ENCODE measurements around the gene MITF.

- TF ChIP-seq, protein P1, sequence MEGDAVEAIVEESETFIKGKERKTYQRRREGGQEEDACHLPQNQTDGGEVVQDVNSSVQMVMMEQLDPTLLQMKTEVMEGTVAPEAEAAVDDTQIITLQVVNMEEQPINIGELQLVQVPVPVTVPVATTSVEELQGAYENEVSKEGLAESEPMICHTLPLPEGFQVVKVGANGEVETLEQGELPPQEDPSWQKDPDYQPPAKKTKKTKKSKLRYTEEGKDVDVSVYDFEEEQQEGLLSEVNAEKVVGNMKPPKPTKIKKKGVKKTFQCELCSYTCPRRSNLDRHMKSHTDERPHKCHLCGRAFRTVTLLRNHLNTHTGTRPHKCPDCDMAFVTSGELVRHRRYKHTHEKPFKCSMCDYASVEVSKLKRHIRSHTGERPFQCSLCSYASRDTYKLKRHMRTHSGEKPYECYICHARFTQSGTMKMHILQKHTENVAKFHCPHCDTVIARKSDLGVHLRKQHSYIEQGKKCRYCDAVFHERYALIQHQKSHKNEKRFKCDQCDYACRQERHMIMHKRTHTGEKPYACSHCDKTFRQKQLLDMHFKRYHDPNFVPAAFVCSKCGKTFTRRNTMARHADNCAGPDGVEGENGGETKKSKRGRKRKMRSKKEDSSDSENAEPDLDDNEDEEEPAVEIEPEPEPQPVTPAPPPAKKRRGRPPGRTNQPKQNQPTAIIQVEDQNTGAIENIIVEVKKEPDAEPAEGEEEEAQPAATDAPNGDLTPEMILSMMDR (IDR thresholded peaks at IDR 0.05) = no peak
- TF ChIP-seq POLR2A (IDR thresholded peaks at IDR 0.05) = no peak
Measured at GRCh38 chr3:69853027-69853426, 113.8 kb downstream of the MITF start.
